Hematopoietic multipotent progenitor cell treated with erythropoietin and hydrocortisone succinate and interleukin-3 and kit ligand, for 8 days (in vitro differentiated cells): ENCODE data around the gene IL21R.
"Not testable (repeated sequence)": the region's sequence is repeated elsewhere in the genome, so short reads cannot be mapped to it uniquely, and the experiment has no call there.

Source experiments
- DNase-seq: peaks from one replicate; pipeline ENCODE4 v3.0.0-alpha.2; 2015

Gene IL21R

GRCh38 chr16:27403601-27403992 is 1.6 kb downstream of the IL21R start:
- no peak for DNase-seq

- no peak for DNase-seq
Measured at GRCh38 chr16:27404163-27404823, 2.3 kb downstream of the IL21R start.

- no peak for DNase-seq
Measured at GRCh38 chr16:27405546-27406451, 3.8 kb downstream of the IL21R start.

GRCh38 chr16:27406511-27407128 is 4.6 kb downstream of the IL21R start:
- no peak for DNase-seq

GRCh38 chr16:27407133-27407532 is 5.2 kb downstream of the IL21R start:
- no peak for DNase-seq

GRCh38 chr16:27408012-27408601 is 6.1 kb downstream of the IL21R start:
- DNase-seq = peak; percentile 44

- no peak for DNase-seq
Measured at GRCh38 chr16:27408602-27409031, 6.6 kb downstream of the IL21R start.

GRCh38 chr16:27409958-27410357 is 8.0 kb downstream of the IL21R start:
- not testable (repeated sequence) for DNase-seq

- no peak for DNase-seq
Measured at GRCh38 chr16:27410761-27411160, 8.8 kb downstream of the IL21R start.

- DNase-seq = no peak
Measured at GRCh38 chr16:27413956-27414355, 12.0 kb downstream of the IL21R start.

- DNase-seq = no peak
Measured at GRCh38 chr16:27414788-27415431, 12.9 kb downstream of the IL21R start.

- no peak for DNase-seq
Measured at GRCh38 chr16:27417047-27417671, 15.2 kb downstream of the IL21R start.

- no peak for DNase-seq
Measured at GRCh38 chr16:27421961-27422740, 20.2 kb downstream of the IL21R start.

- DNase-seq = no peak
Measured at GRCh38 chr16:27424772-27425498, 23.0 kb downstream of the IL21R start.

GRCh38 chr16:27425961-27426360 is 24.0 kb downstream of the IL21R start:
- no peak for DNase-seq

GRCh38 chr16:27426423-27427408 is 24.7 kb downstream of the IL21R start:
- DNase-seq = peak; percentile 9

GRCh38 chr16:27427538-27427937 is 25.6 kb downstream of the IL21R start:
- DNase-seq = no peak

- DNase-seq = peak; percentile 40
Measured at GRCh38 chr16:27428026-27428785, 26.2 kb downstream of the IL21R start.
